Stimulated activated CD8-positive, alpha-beta memory T cell treated with anti-CD3 and anti-CD28 coated beads, Interleukin-12 subunit alpha, Interleukin-12 subunit beta, amount 100 ng/mL, for 24 hours (primary cell): Measurements from ENCODE around the gene ZNF335.
"Not testable (repeated sequence)": the region's sequence is repeated elsewhere in the genome, so short reads cannot be mapped to it uniquely, and the experiment has no call there.

Experiments
- DNase-seq: peaks from one replicate; pipeline ENCODE4 v3.0.0-alpha.2; 2020; ENCODE audit errors: extremely low read depth

The ZNF335 gene

GRCh38 chr20:45934586-45935415 lies 37.2 kb downstream of the ZNF335 start, which contains the start of gene PCIF1:
Gene PCIF1, plus strand, starts transcription at chr20:45934683. Its CDS starts 4,317 bp downstream, at chr20:45939000.
- peak; percentile 94 for DNase-seq

- DNase-seq, result no peak
Measured at GRCh38 chr20:45934046-45934585, 37.9 kb downstream of the ZNF335 start.

- DNase-seq, result no peak
Measured at GRCh38 chr20:45933266-45934045, 38.5 kb downstream of the ZNF335 start.

GRCh38 chr20:45931680-45932079 lies 40.3 kb downstream of the ZNF335 start:
- not testable (repeated sequence) for DNase-seq

GRCh38 chr20:45927071-45927878 lies 44.7 kb downstream of the ZNF335 start:
- DNase-seq, result no peak

- DNase-seq, result no peak
Measured at GRCh38 chr20:45926731-45927070, 45.3 kb downstream of the ZNF335 start.

- DNase-seq, result no peak
Measured at GRCh38 chr20:45925821-45926506, 46.0 kb downstream of the ZNF335 start.

GRCh38 chr20:45924391-45925261 lies 47.4 kb downstream of the ZNF335 start:
- no peak for DNase-seq

- no peak for DNase-seq
Measured at GRCh38 chr20:45921337-45922189, 50.4 kb downstream of the ZNF335 start.

GRCh38 chr20:45920462-45921336 lies 51.3 kb downstream of the ZNF335 start:
- no peak for DNase-seq

- no peak for DNase-seq
Measured at GRCh38 chr20:45919542-45920399, 52.2 kb downstream of the ZNF335 start.

GRCh38 chr20:45918779-45919537 lies 53.0 kb downstream of the ZNF335 start:
- DNase-seq, result no peak

GRCh38 chr20:45918182-45918737 lies 53.7 kb downstream of the ZNF335 start:
- DNase-seq, result no peak

GRCh38 chr20:45917790-45918141 lies 54.2 kb downstream of the ZNF335 start:
- DNase-seq, result no peak

GRCh38 chr20:45913116-45913515 lies 58.9 kb downstream of the ZNF335 start:
- no peak for DNase-seq

- DNase-seq, result no peak
Measured at GRCh38 chr20:45912344-45912682, 59.7 kb downstream of the ZNF335 start.
